Fibroblast of pulmonary artery (primary cell): ENCODE data around the gene MAST4.

Experiments used
- DNase-seq: peaks from one replicate; pipeline ENCODE4 v3.0.0-alpha.2; 2010; ENCODE audit warnings: low read depth
- H3K4me3 ChIP-seq: replicated peaks from 2 replicates; pipeline ENCODE4 v1.5.1; 2011; ENCODE audit warnings: low read depth, mild to moderate bottlenecking, control low read depth, low read length, moderate library complexity
- TF ChIP-seq, protein P1 (sequence below): IDR thresholded peaks from 2 replicates; pipeline ENCODE4 v1.5.1; 2011; ENCODE audit warnings: mild to moderate bottlenecking, control low read depth, low read length, inconsistent platforms; ENCODE audit errors: missing control alignments

Gene MAST4

DNA sequence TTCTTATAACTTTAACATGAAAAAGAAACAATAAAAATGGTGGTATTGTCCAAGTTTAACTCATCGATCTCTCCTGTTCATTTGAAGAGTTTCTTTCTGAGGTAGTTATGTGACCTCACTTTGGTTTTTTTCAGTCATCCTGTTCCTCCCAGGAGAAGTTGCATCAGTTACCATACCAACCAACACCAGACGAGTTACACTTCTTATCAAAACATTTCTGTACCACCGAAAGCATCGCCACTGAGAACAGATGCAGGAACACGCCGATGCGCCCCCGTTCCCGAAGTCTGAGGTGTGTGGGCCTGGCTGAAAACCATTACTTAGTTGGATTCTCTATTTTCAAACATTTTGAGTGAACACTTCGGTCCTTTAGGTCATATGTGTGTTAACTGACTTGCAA lies 504.1 kb downstream of the MAST4 start:
- TF ChIP-seq, protein P1, sequence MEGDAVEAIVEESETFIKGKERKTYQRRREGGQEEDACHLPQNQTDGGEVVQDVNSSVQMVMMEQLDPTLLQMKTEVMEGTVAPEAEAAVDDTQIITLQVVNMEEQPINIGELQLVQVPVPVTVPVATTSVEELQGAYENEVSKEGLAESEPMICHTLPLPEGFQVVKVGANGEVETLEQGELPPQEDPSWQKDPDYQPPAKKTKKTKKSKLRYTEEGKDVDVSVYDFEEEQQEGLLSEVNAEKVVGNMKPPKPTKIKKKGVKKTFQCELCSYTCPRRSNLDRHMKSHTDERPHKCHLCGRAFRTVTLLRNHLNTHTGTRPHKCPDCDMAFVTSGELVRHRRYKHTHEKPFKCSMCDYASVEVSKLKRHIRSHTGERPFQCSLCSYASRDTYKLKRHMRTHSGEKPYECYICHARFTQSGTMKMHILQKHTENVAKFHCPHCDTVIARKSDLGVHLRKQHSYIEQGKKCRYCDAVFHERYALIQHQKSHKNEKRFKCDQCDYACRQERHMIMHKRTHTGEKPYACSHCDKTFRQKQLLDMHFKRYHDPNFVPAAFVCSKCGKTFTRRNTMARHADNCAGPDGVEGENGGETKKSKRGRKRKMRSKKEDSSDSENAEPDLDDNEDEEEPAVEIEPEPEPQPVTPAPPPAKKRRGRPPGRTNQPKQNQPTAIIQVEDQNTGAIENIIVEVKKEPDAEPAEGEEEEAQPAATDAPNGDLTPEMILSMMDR = no peak
- DNase-seq = no peak
- H3K4me3 ChIP-seq = no peak overlapping the region

DNA sequence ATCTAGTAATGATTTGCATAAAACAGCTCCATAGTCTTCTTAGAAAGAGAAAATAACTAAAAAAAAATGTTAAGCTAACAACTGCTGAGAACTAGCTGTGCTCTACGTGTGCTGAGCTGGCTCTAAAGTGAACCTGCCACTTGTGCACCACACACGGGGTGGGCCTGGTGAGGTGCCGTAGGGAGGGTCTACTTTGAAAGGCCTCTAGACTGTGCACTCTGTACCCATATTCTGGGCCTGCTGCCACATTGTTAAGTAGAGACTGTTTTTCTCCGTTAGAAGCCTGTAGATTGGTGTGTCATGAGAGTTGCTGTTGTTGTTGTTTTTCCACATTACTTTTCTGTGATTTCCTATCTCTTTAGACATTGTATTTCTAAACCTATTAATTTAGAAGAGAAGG lies 506.5 kb downstream of the MAST4 start:
- no peak overlapping the region for H3K4me3 ChIP-seq
- TF ChIP-seq, protein P1 = no peak
- no peak for DNase-seq

GRCh38 chr5:67104859-67105258 lies 508.7 kb downstream of the MAST4 start:
- DNase-seq = no peak
- TF ChIP-seq, protein P1 = no peak

GRCh38 chr5:67105270-67105669 lies 509.1 kb downstream of the MAST4 start:
- H3K4me3 ChIP-seq = no peak overlapping the region
- TF ChIP-seq, protein P1 = no peak
- no peak for DNase-seq

More at GRCh38 chr5:67104859-67105258, 508.7 kb downstream of the MAST4 start:
- H3K4me3 ChIP-seq = no peak overlapping the region

GRCh38 chr5:67106626-67107342 lies 510.6 kb downstream of the MAST4 start:
- no peak overlapping the region for H3K4me3 ChIP-seq
- DNase-seq = no peak
- TF ChIP-seq, protein P1 = no peak

DNA sequence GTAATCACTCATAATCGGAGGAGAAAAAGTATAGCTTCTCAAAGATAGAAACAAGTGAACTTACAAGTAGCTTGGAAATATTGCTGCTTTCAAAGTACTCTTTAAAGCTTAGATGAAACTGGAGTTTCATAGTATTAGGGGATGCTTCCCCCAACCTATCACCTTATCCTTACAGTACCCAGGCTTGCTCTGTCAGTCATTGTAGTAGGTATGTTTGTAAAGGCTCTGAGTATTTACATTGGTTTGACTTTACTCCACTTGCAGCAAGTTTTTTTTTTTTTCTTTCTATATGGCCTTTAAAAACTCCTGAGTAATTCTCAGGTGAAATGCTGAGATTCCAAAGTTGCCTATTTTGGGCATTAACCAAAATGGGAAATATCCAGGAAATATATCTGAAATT lies 515.6 kb downstream of the MAST4 start:
- DNase-seq = no peak
- no peak overlapping the region for H3K4me3 ChIP-seq
- TF ChIP-seq, protein P1 = no peak

GRCh38 chr5:67115246-67115645 lies 519.1 kb downstream of the MAST4 start:
- DNase-seq = no peak
- TF ChIP-seq, protein P1 = no peak
- no peak overlapping the region for H3K4me3 ChIP-seq
